ENCODE measurements around the gene KNL1. TPM values are rescaled to one million over a fixed set of nuclear protein-coding genes. Genes with fewer than 3 reads are reported as not detected.

KNL1 gene
- polyA plus RNA-seq, 1 donor = 9.8 TPM

GRCh38 chr15:40693904-40694687 lies 100.0 kb downstream of the KNL1 start:
- Histone ChIP-seq H3K4me3 (ENCODE audit: low read length) (peak overlapping the region; percentile 87), H3K9me3 (ENCODE audit: control insufficient read depth, low read depth, low read length) (no peaks in the 10 kb centered on the region), H3K27me3 (ENCODE audit: control insufficient read depth, insufficient read depth, low read length) (no peaks in the 10 kb centered on the region), H3K36me3 (ENCODE audit: control insufficient read depth, insufficient read depth, low read length) (peaks cover 4% of the 10 kb centered on the region), H3K4me1 (ENCODE audit: control insufficient read depth, insufficient read depth, low read length) (peaks cover 4% of the 10 kb centered on the region), H3K27ac (ENCODE audit: low read length) (peak overlapping the region; percentile 99)
- peak in 1 of 2 donors; percentile 17 for DNase-seq
- 46% methylated on average over 3 of the region's 31 CpGs for WGBS (ENCODE audit: insufficient coverage, low lambda C conversion rate)

- Histone ChIP-seq H3K4me1 (ENCODE audit: control insufficient read depth, insufficient read depth, low read length) (peaks cover 4% of the 10 kb centered on the region), H3K27ac (ENCODE audit: low read length) (peak within 1 kb of the TSS; percentile 99), H3K27me3 (ENCODE audit: control insufficient read depth, insufficient read depth, low read length) (no peaks in the 10 kb centered on the region), H3K4me3 (ENCODE audit: low read length) (peak within 1 kb of the TSS; percentile 87), H3K9me3 (ENCODE audit: control insufficient read depth, low read depth, low read length) (no peaks in the 10 kb centered on the region), H3K36me3 (ENCODE audit: control insufficient read depth, insufficient read depth, low read length) (peaks cover 8% of the 10 kb centered on the region)
- DNase-seq = peak; percentile 94 to 95
- no CpG with 5 or more reads among the region's 81 CpGs for WGBS (ENCODE audit: insufficient coverage, low lambda C conversion rate)
Observed at GRCh38 chr15:40694688-40695468, 100.8 kb downstream of the KNL1 start, which contains the start of gene RAD51. TSS of gene RAD51 (plus strand) at chr15:40695174. CDS start at chr15:40698759, 3,585 bp downstream.

- Histone ChIP-seq H3K27ac (ENCODE audit: low read length) (peak overlapping the region; percentile 99), H3K4me3 (ENCODE audit: low read length) (peak overlapping the region; percentile 87), H3K4me1 (ENCODE audit: control insufficient read depth, insufficient read depth, low read length) (peaks cover 4% of the 10 kb centered on the region), H3K27me3 (ENCODE audit: control insufficient read depth, insufficient read depth, low read length) (no peaks in the 10 kb centered on the region), H3K9me3 (ENCODE audit: control insufficient read depth, low read depth, low read length) (no peaks in the 10 kb centered on the region), H3K36me3 (ENCODE audit: control insufficient read depth, insufficient read depth, low read length) (peaks cover 8% of the 10 kb centered on the region)
- WGBS (ENCODE audit: insufficient coverage, low lambda C conversion rate) = no CpG with 5 or more reads among the region's 24 CpGs
- DNase-seq = no peak
Observed at GRCh38 chr15:40695469-40695890, 101.4 kb downstream of the KNL1 start.

GRCh38 chr15:40696228-40696627 lies 102.2 kb downstream of the KNL1 start:
- Histone ChIP-seq H3K4me1 (ENCODE audit: control insufficient read depth, insufficient read depth, low read length) (peaks cover 4% of the 10 kb centered on the region), H3K4me3 (ENCODE audit: low read length) (peak overlapping the region; percentile 87), H3K36me3 (ENCODE audit: control insufficient read depth, insufficient read depth, low read length) (peaks cover 11% of the 10 kb centered on the region), H3K27ac (ENCODE audit: low read length) (no peak overlapping the region), H3K9me3 (ENCODE audit: control insufficient read depth, low read depth, low read length) (no peaks in the 10 kb centered on the region), H3K27me3 (ENCODE audit: control insufficient read depth, insufficient read depth, low read length) (no peaks in the 10 kb centered on the region)
- DNase-seq = no peak
- WGBS (ENCODE audit: insufficient coverage, low lambda C conversion rate) = 90% methylated on average over 5 of the region's 11 CpGs

GRCh38 chr15:40697916-40698315 lies 103.9 kb downstream of the KNL1 start:
- H3K27ac ChIP-seq (ENCODE audit: low read length) = no peak overlapping the region
- 100% methylated on average over 1 of the region's 7 CpGs for WGBS (ENCODE audit: insufficient coverage, low lambda C conversion rate)
- H3K4me1 ChIP-seq (ENCODE audit: control insufficient read depth, insufficient read depth, low read length) = peaks cover 4% of the 10 kb centered on the region
- DNase-seq = no peak
- H3K4me3 ChIP-seq (ENCODE audit: low read length) = no peak overlapping the region
- H3K27me3 ChIP-seq (ENCODE audit: control insufficient read depth, insufficient read depth, low read length) = no peaks in the 10 kb centered on the region
- no peaks in the 10 kb centered on the region for H3K9me3 ChIP-seq (ENCODE audit: control insufficient read depth, low read depth, low read length)
- peaks cover 6% of the 10 kb centered on the region for H3K36me3 ChIP-seq (ENCODE audit: control insufficient read depth, insufficient read depth, low read length)

GRCh38 chr15:40702077-40702476 lies 108.0 kb downstream of the KNL1 start:
- H3K4me1 ChIP-seq (ENCODE audit: control insufficient read depth, insufficient read depth, low read length) = no peaks in the 10 kb centered on the region
- 92% methylated on average over 6 of the region's 7 CpGs for WGBS (ENCODE audit: insufficient coverage, low lambda C conversion rate)
- H3K4me3 ChIP-seq (ENCODE audit: low read length) = no peak overlapping the region
- no peak overlapping the region for H3K27ac ChIP-seq (ENCODE audit: low read length)
- DNase-seq = no peak
- peaks cover 6% of the 10 kb centered on the region for H3K36me3 ChIP-seq (ENCODE audit: control insufficient read depth, insufficient read depth, low read length)
- no peaks in the 10 kb centered on the region for H3K27me3 ChIP-seq (ENCODE audit: control insufficient read depth, insufficient read depth, low read length)
- H3K9me3 ChIP-seq (ENCODE audit: control insufficient read depth, low read depth, low read length) = no peaks in the 10 kb centered on the region

GRCh38 chr15:40706121-40706520 lies 112.1 kb downstream of the KNL1 start:
- no CpG with 5 or more reads among the region's 2 CpGs for WGBS (ENCODE audit: insufficient coverage, low lambda C conversion rate)
- H3K27ac ChIP-seq (ENCODE audit: low read length) = peak overlapping the region; percentile 14
- no peaks in the 10 kb centered on the region for H3K4me1 ChIP-seq (ENCODE audit: control insufficient read depth, insufficient read depth, low read length)
- no peak overlapping the region for H3K4me3 ChIP-seq (ENCODE audit: low read length)
- no peaks in the 10 kb centered on the region for H3K9me3 ChIP-seq (ENCODE audit: control insufficient read depth, low read depth, low read length)
- peak; percentile 53 to 59 for DNase-seq
- no peaks in the 10 kb centered on the region for H3K27me3 ChIP-seq (ENCODE audit: control insufficient read depth, insufficient read depth, low read length)
- peaks cover 2% of the 10 kb centered on the region for H3K36me3 ChIP-seq (ENCODE audit: control insufficient read depth, insufficient read depth, low read length)

Other genes starting within 250 kb of the KNL1 start
- gene PHGR1, start 243.2 kb upstream of the KNL1 start, polyA plus RNA-seq = 892 TPM
- gene DISP2, start 236.0 kb upstream of the KNL1 start, polyA plus RNA-seq = 4.6 TPM
- gene KNSTRN, start 211.5 kb upstream of the KNL1 start, polyA plus RNA-seq = 21.3 TPM
- 51.2 TPM for gene IVD, start 188.5 kb upstream of the KNL1 start, polyA plus RNA-seq
- gene BAHD1, start 153.3 kb upstream of the KNL1 start, polyA plus RNA-seq = 28.1 TPM
- 12.5 TPM for gene CHST14, start 123.3 kb upstream of the KNL1 start, polyA plus RNA-seq
- gene CCDC32, start 29.2 kb upstream of the KNL1 start, polyA plus RNA-seq = 36.0 TPM
- gene RPUSD2, start 24.9 kb upstream of the KNL1 start, polyA plus RNA-seq = 9.9 TPM
- 8.1 TPM for gene RAD51, start 100.9 kb downstream of the KNL1 start, polyA plus RNA-seq
- 79.8 TPM for gene RMDN3, start 161.0 kb downstream of the KNL1 start, polyA plus RNA-seq
- 182 TPM for gene GCHFR, start 169.8 kb downstream of the KNL1 start, polyA plus RNA-seq
- gene C15orf62, start 175.7 kb downstream of the KNL1 start, polyA plus RNA-seq = 5.4 TPM
- 25.6 TPM for gene ZFYVE19, start 212.8 kb downstream of the KNL1 start, polyA plus RNA-seq
- gene DNAJC17, start 213.2 kb downstream of the KNL1 start, polyA plus RNA-seq = 40.9 TPM
- 14.0 TPM for gene PPP1R14D, start 234.5 kb downstream of the KNL1 start, polyA plus RNA-seq
- gene SPINT1, start 249.8 kb downstream of the KNL1 start, polyA plus RNA-seq = 166 TPM

Data from large intestine (tissue), 3 donors.